Neutrophil (primary cell): ENCODE data around the gene BCL7A.

ENCODE experiments used
- H3K27ac ChIP-seq: fragments of 200-600 bp; sonication (generic); 2 replicates; pipeline ENCODE4 v1.5.1; 2016; ENCODE audit warnings: mild to moderate bottlenecking, moderate library complexity
- H3K27me3 ChIP-seq: fragments of 200-600 bp; sonication (generic); 2 replicates; pipeline ENCODE4 v1.6.0; 2016; ENCODE audit warnings: mild to moderate bottlenecking
- H3K36me3 ChIP-seq: fragments of 200-600 bp; sonication (generic); 2 replicates; pipeline ENCODE4 v1.5.1; 2017
- H3K4me1 ChIP-seq, 2 experiments: fragments of 200-600 bp in 1 of 2; sonication (generic) in 1 of 2; 1 replicate in 1 of 2; 2 replicates in 1 of 2; pipeline versions ENCODE4 v1.5.1 to v1.6.1; 2013 to 2016; ENCODE audit warnings: low read depth in 1 of 2, low read length in 1 of 2, mild to moderate bottlenecking in 1 of 2, moderate library complexity in 1 of 2; ENCODE audit not compliant: control insufficient read depth in 1 of 2, insufficient read depth in 1 of 2
- H3K4me3 ChIP-seq, 2 experiments: fragments of 200-600 bp in 1 of 2; sonication (generic) in 1 of 2; 1 replicate in 1 of 2; 2 replicates in 1 of 2; pipeline ENCODE4 v1.5.1; 2013 to 2016; ENCODE audit warnings: low read depth in 1 of 2, low read length in 1 of 2, mild to moderate bottlenecking in 1 of 2, moderate library complexity in 1 of 2
- H3K9me3 ChIP-seq: fragments of 200-600 bp; sonication (generic); 2 replicates; pipeline ENCODE4 v1.5.1; 2016
- CTCF ChIP-seq: fragments of 200-600 bp; sonication (generic); IDR thresholded peaks from 2 replicates; pipeline ENCODE4 v1.5.1; 2016; ENCODE audit warnings: antibody characterized with exemption

Gene BCL7A

GRCh38 chr12:122079033-122079531, 57.4 kb downstream of the BCL7A start:
- Histone ChIP-seq H3K4me1 (peaks cover 52% of the 10 kb centered on the region in 2 experiments), H3K9me3 (no peaks in the 10 kb centered on the region), H3K27ac (peak overlapping the region; percentile 87), H3K4me3 (peak overlapping the region; percentile 94 to 95), H3K27me3 (no peaks in the 10 kb centered on the region), H3K36me3 (no peaks in the 10 kb centered on the region)
- TF ChIP-seq CTCF, result no peak

- no peak for TF ChIP-seq CTCF
- peaks cover 56 to 58% of the 10 kb centered on the region in 2 experiments for H3K4me1 ChIP-seq
- H3K4me3 ChIP-seq, result peak overlapping the region; percentile 94 to 95
- no peaks in the 10 kb centered on the region for H3K9me3 ChIP-seq
- H3K27ac ChIP-seq, result peak overlapping the region; percentile 87
- no peaks in the 10 kb centered on the region for H3K27me3 ChIP-seq
- no peaks in the 10 kb centered on the region for H3K36me3 ChIP-seq
Observed at GRCh38 chr12:122079532-122080081, 57.9 kb downstream of the BCL7A start.

GRCh38 chr12:122080149-122081082, 58.7 kb downstream of the BCL7A start:
- H3K4me3 ChIP-seq, result peak overlapping the region; percentile 94 to 95
- no peaks in the 10 kb centered on the region for H3K9me3 ChIP-seq
- H3K36me3 ChIP-seq, result no peaks in the 10 kb centered on the region
- peaks cover 56 to 62% of the 10 kb centered on the region in 2 experiments for H3K4me1 ChIP-seq
- H3K27ac ChIP-seq, result peak overlapping the region; percentile 87
- TF ChIP-seq CTCF, result no peak
- no peaks in the 10 kb centered on the region for H3K27me3 ChIP-seq

- no peak for TF ChIP-seq CTCF
- peak overlapping the region; percentile 28 to 49 for H3K4me3 ChIP-seq
- H3K27ac ChIP-seq, result peak overlapping the region; percentile 87
- H3K4me1 ChIP-seq, result peaks cover 56 to 62% of the 10 kb centered on the region in 2 experiments
- H3K27me3 ChIP-seq, result no peaks in the 10 kb centered on the region
- no peaks in the 10 kb centered on the region for H3K36me3 ChIP-seq
- no peaks in the 10 kb centered on the region for H3K9me3 ChIP-seq
Observed at GRCh38 chr12:122081083-122081696, 59.5 kb downstream of the BCL7A start.

- peak; percentile 10 for TF ChIP-seq CTCF
- H3K4me1 ChIP-seq, result peaks cover 56 to 62% of the 10 kb centered on the region in 2 experiments
- H3K36me3 ChIP-seq, result no peaks in the 10 kb centered on the region
- peak overlapping the region; percentile 87 for H3K27ac ChIP-seq
- no peaks in the 10 kb centered on the region for H3K9me3 ChIP-seq
- no peaks in the 10 kb centered on the region for H3K27me3 ChIP-seq
- H3K4me3 ChIP-seq, result peak overlapping the region; percentile 28 to 49
Observed at GRCh38 chr12:122081697-122082221, 60.1 kb downstream of the BCL7A start.
